Keratinocyte (primary cell): ENCODE measurements around the gene ODF2L. TPM values are rescaled to one million over a fixed set of nuclear protein-coding genes. Genes with fewer than 3 reads are reported as not detected.

ENCODE experiments used
- DNase-seq: peaks from one replicate; pipeline ENCODE4 v3.0.0-alpha.2; 2011; ENCODE audit warnings: low read depth, missing footprints, low spot score
- FAIRE-seq: peaks from 2 replicates; lab custom pipeline; 2011; peaks lifted over from hg19 to GRCh38; lab: Jason Lieb, UNC
- H2AFZ ChIP-seq: 2 replicates; pipeline ENCODE4 v1.6.0; 2012; ENCODE audit warnings: low read length, control low read depth, inconsistent platforms; ENCODE audit not compliant: control insufficient read depth
- H3K27ac ChIP-seq: 2 replicates; pipeline ENCODE4 v1.5.1; 2011; ENCODE audit warnings: low read length; ENCODE audit not compliant: control insufficient read depth, insufficient read depth
- H3K27me3 ChIP-seq: 3 replicates; pipeline ENCODE4 v1.6.0; 2011; ENCODE audit warnings: low read length; ENCODE audit not compliant: control insufficient read depth, insufficient read depth; ENCODE audit errors: extremely low read depth
- H3K36me3 ChIP-seq, 2 experiments: 2 replicates in 1 of 2; 3 replicates in 1 of 2; pipeline ENCODE4 v1.5.1; 2011; ENCODE audit warnings: low read length in 2 of 2, mild to moderate bottlenecking in 1 of 2; ENCODE audit not compliant: control insufficient read depth in 2 of 2, insufficient read depth in 2 of 2; ENCODE audit errors: extremely low read depth in 1 of 2
- H3K4me1 ChIP-seq: 3 replicates; pipeline ENCODE4 v1.5.1; 2011; ENCODE audit warnings: low read length; ENCODE audit not compliant: control insufficient read depth, insufficient read depth; ENCODE audit errors: extremely low read depth
- H3K4me2 ChIP-seq: 3 replicates; pipeline ENCODE4 v1.6.0; 2011; ENCODE audit warnings: low read depth, low read length; ENCODE audit not compliant: control insufficient read depth, insufficient read depth; ENCODE audit errors: extremely low read depth
- H3K4me3 ChIP-seq, 3 experiments: fragments of 200-600 bp in 1 of 3; sonication (generic) in 1 of 3; 2 replicates in 2 of 3; 3 replicates in 1 of 3; pipeline ENCODE4 v1.5.1; 2011 to 2016; ENCODE audit warnings: low read length in 3 of 3, mild to moderate bottlenecking in 3 of 3, control low read depth in 2 of 3, inconsistent platforms in 1 of 3, low read depth in 1 of 3, mixed read lengths in 1 of 3, mixed run types in 1 of 3, moderate library complexity in 1 of 3; ENCODE audit not compliant: control insufficient read depth in 2 of 3, insufficient read depth in 2 of 3; ENCODE audit errors: extremely low read depth in 1 of 3
- H3K79me2 ChIP-seq: 2 replicates; pipeline ENCODE4 v1.6.0; 2012; ENCODE audit warnings: low read length; ENCODE audit not compliant: control insufficient read depth, insufficient read depth
- H3K9ac ChIP-seq: 3 replicates; pipeline ENCODE4 v1.6.0; 2011; ENCODE audit warnings: low read length; ENCODE audit not compliant: control insufficient read depth, insufficient read depth; ENCODE audit errors: extremely low read depth
- H3K9me1 ChIP-seq: 3 replicates; pipeline ENCODE4 v1.6.0; 2011; ENCODE audit warnings: low read length; ENCODE audit not compliant: control insufficient read depth, insufficient read depth; ENCODE audit errors: extremely low read depth
- H3K9me3 ChIP-seq: 2 replicates; pipeline ENCODE4 v1.5.1; 2012; ENCODE audit warnings: low read depth, low read length; ENCODE audit not compliant: control insufficient read depth
- H4K20me1 ChIP-seq: 3 replicates; pipeline ENCODE4 v1.6.0; 2011; ENCODE audit warnings: low read length; ENCODE audit not compliant: control insufficient read depth, insufficient read depth; ENCODE audit errors: extremely low read depth
- EZH2 ChIP-seq: IDR thresholded peaks from one replicate; pipeline ENCODE4 v1.6.1; 2012; ENCODE audit warnings: inconsistent platforms, mild to moderate bottlenecking, low read length, moderate library complexity
- dilution Hi-C: fragments of 300-500 bp; cut with MboI; formaldehyde crosslinking; loops from one replicate; pipeline ENCODE4 v1.7.0; 2020; ENCODE audit warnings: low sequenced_read_pairs; ENCODE audit not compliant: extremely low pct_ligation_motif_present
- polyA plus RNA-seq, 5 experiments: library from polyadenylated mRNA; depleted of rRNA in 3 of 5; stranded (reverse) in 3 of 5; stranded (forward) in 1 of 5; unstranded in 1 of 5; fragments of >200 nt; gene quantifications; 1 replicate in 1 of 5; 2 replicates in 3 of 5; 3 replicates in 1 of 5; pipeline versions ENCODE4 v1.2.1 to v1.2.3, GENCODE V29; 2011 to 2012; ENCODE audit warnings: missing spikeins in 2 of 5, low read depth in 1 of 5, low replicate concordance in 1 of 5
- TF ChIP-seq, protein P1 (sequence below), 3 experiments: IDR thresholded peaks in 1 of 3; conservative IDR thresholded peaks in 1 of 3; optimal IDR thresholded peaks in 1 of 3; 2 replicates in 2 of 3; 3 replicates in 1 of 3; pipeline versions ENCODE3 to v1.5.1; 2011; ENCODE audit warnings: low read length in 3 of 3, mild to moderate bottlenecking in 3 of 3, moderate library complexity in 2 of 3, control low read depth in 1 of 3, inconsistent platforms in 1 of 3; ENCODE audit not compliant: insufficient read depth in 2 of 3; ENCODE audit errors: extremely low read depth in 1 of 3

ODF2L gene
- polyA plus RNA-seq, 1 donor (not counting 4 experiments of a cell fraction or from before 2014, with no cell fraction given), result 22.0 TPM

DNA sequence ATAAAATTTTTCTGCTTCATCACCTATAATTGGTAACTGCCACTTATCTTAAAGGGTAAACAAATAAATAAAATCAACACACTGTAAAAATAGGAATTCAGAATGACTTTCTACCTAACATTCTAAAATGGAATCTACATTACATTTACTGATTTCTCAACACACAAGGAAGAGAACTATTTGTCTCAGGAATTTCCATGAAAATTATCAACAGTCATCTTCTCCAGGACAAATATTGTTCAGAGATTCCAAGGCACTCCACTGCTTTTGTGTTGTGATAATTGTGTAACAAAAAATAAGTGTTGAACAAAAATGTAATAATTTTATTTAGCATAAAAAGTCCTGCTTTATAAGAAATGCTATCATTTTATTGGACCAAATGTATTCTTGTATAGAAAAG, 7.3 kb downstream of the ODF2L start:
- dilution Hi-C loops, result no loop called here
- H3K4me3 ChIP-seq, result no peak overlapping the region
- no peak for FAIRE-seq

DNA sequence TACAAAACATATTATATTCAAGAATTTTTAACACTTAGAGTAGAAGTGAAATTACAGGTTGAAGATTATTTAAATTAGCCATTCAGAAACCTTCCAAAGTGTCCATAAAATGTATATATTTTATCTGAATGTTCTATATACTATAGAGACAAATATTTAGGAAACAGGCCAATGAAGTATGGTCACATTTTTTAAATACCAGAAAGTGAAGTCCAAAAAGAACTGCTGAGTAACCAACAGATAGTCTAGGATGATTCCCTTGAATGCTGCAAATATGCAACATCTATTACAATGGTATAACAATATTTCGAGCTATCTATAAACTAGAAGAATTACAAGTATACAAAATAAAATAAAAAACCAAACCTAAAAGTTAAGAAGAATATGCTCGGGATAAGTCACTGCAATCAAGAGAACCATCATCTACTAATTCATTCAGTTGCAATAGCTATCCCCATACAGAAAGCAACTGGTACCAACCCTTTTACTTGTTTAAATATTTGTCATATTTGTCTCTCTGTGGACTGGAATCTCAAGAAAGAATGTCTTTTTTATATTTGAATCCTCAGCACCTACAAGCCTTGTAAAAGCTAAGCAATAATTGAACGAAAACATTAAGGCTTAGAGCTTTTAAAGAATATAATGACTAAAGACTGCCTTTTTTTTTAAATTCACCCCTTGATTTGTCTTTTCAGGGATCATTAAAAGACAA, 8.1 kb downstream of the ODF2L start:
- Histone ChIP-seq H2AFZ (no peak overlapping the region), H3K4me1 (no peaks in the 10 kb centered on the region), H4K20me1 (no peaks in the 10 kb centered on the region), H3K4me2 (no peak overlapping the region), H3K4me3 (no peak overlapping the region), H3K27ac (no peak overlapping the region), H3K79me2 (peaks cover 30% of the 10 kb centered on the region), H3K9ac (no peak overlapping the region), H3K9me1 (no peaks in the 10 kb centered on the region), H3K27me3 (no peaks in the 10 kb centered on the region), H3K9me3 (no peaks in the 10 kb centered on the region), H3K36me3 (no peaks in the 10 kb centered on the region)
- no peak for FAIRE-seq
- TF ChIP-seq, protein P1, sequence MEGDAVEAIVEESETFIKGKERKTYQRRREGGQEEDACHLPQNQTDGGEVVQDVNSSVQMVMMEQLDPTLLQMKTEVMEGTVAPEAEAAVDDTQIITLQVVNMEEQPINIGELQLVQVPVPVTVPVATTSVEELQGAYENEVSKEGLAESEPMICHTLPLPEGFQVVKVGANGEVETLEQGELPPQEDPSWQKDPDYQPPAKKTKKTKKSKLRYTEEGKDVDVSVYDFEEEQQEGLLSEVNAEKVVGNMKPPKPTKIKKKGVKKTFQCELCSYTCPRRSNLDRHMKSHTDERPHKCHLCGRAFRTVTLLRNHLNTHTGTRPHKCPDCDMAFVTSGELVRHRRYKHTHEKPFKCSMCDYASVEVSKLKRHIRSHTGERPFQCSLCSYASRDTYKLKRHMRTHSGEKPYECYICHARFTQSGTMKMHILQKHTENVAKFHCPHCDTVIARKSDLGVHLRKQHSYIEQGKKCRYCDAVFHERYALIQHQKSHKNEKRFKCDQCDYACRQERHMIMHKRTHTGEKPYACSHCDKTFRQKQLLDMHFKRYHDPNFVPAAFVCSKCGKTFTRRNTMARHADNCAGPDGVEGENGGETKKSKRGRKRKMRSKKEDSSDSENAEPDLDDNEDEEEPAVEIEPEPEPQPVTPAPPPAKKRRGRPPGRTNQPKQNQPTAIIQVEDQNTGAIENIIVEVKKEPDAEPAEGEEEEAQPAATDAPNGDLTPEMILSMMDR (optimal IDR thresholded peaks at IDR 0.05 in 1 of 3, IDR thresholded peaks at IDR 0.05 in 1 of 3, conservative IDR thresholded peaks at IDR 0.05 in 1 of 3; ENCODE audit: extremely low read depth in 1 of 3, insufficient read depth in 2 of 3, low read length in 3 of 3), result no peak
- TF ChIP-seq EZH2, result no peak
- dilution Hi-C loops, result no loop called here
- no peak for DNase-seq

More for the DNA sequence above, 7.3 kb downstream of the ODF2L start:
- no peak overlapping the region for H2AFZ ChIP-seq
- no peaks in the 10 kb centered on the region for H3K9me1 ChIP-seq
- H3K79me2 ChIP-seq, result peaks cover 37% of the 10 kb centered on the region
- peaks cover 2% of the 10 kb centered on the region for H3K4me1 ChIP-seq
- no peaks in the 10 kb centered on the region for H3K9me3 ChIP-seq
- H4K20me1 ChIP-seq, result no peaks in the 10 kb centered on the region
- no peaks in the 10 kb centered on the region for H3K36me3 ChIP-seq
- H3K27me3 ChIP-seq, result no peaks in the 10 kb centered on the region
- no peak for TF ChIP-seq EZH2
- TF ChIP-seq, protein P1 (optimal IDR thresholded peaks at IDR 0.05 in 1 of 3, IDR thresholded peaks at IDR 0.05 in 1 of 3, conservative IDR thresholded peaks at IDR 0.05 in 1 of 3; ENCODE audit: extremely low read depth in 1 of 3, insufficient read depth in 2 of 3, low read length in 3 of 3), result no peak
- DNase-seq, result no peak
- no peak overlapping the region for H3K4me2 ChIP-seq
- H3K27ac ChIP-seq, result no peak overlapping the region
- no peak overlapping the region for H3K9ac ChIP-seq
